Mesenchymal stem cell (in vitro differentiated cells and primary cell): ENCODE measurements around the gene MALRD1.
"Not testable (repeated sequence)": the region's sequence is repeated elsewhere in the genome, so short reads cannot be mapped to it uniquely, and the experiment has no call there.

Experiments used
- DNase-seq: peaks from one replicate; pipeline ENCODE4 v3.0.0-alpha.2; 2013
- H2AFZ ChIP-seq: one replicate; pipeline ENCODE4 v1.6.1; 2013; ENCODE audit warnings: low read depth, mild to moderate bottlenecking, control low read depth, inconsistent platforms, low read length, moderate library complexity
- H2AK5ac ChIP-seq: 2 replicates; pipeline ENCODE4 v1.6.1; 2013; ENCODE audit warnings: low read length, moderate library complexity, mild to moderate bottlenecking, inconsistent platforms; ENCODE audit not compliant: severe bottlenecking
- H2BK120ac ChIP-seq: one replicate; pipeline ENCODE4 v1.6.1; 2013; ENCODE audit warnings: low read depth, mild to moderate bottlenecking, inconsistent platforms, low read length, moderate library complexity
- H2BK12ac ChIP-seq, 2 experiments: one replicate each; pipeline ENCODE4 v1.6.1; 2013; ENCODE audit warnings: inconsistent platforms in 2 of 2, low read length in 2 of 2, mild to moderate bottlenecking in 2 of 2, moderate library complexity in 2 of 2, control low read depth in 1 of 2
- H2BK15ac ChIP-seq: one replicate; pipeline ENCODE4 v1.6.1; 2013; ENCODE audit warnings: mild to moderate bottlenecking, low read depth, inconsistent platforms; ENCODE audit not compliant: poor library complexity, severe bottlenecking
- H2BK5ac ChIP-seq: 2 replicates; pipeline ENCODE4 v1.6.1; 2013; ENCODE audit warnings: low read depth, mild to moderate bottlenecking, low read length, control low read depth, inconsistent platforms; ENCODE audit not compliant: poor library complexity, severe bottlenecking
- H3K14ac ChIP-seq, 2 experiments: one replicate each; pipeline ENCODE4 v1.6.1; 2013; ENCODE audit warnings: inconsistent platforms in 2 of 2, low read length in 2 of 2, control low read depth in 1 of 2, mild to moderate bottlenecking in 1 of 2, moderate library complexity in 1 of 2
- H3K18ac ChIP-seq, 2 experiments: one replicate each; pipeline ENCODE4 v1.6.1; 2013; ENCODE audit warnings: inconsistent platforms in 2 of 2, low read length in 2 of 2, control low read depth in 1 of 2, low read depth in 1 of 2, mild to moderate bottlenecking in 1 of 2
- H3K23ac ChIP-seq, 2 experiments: one replicate each; pipeline ENCODE4 v1.6.1; 2013; ENCODE audit warnings: inconsistent platforms in 2 of 2, low read length in 2 of 2, mild to moderate bottlenecking in 2 of 2, moderate library complexity in 2 of 2, control low read depth in 1 of 2
- H3K27ac ChIP-seq: 2 replicates; pipeline ENCODE4 v1.5.1; 2013; ENCODE audit warnings: mild to moderate bottlenecking, moderate library complexity, low read length, control low read depth, inconsistent platforms; ENCODE audit not compliant: poor library complexity, severe bottlenecking
- H3K27me3 ChIP-seq, 2 experiments: 2 replicates each; pipeline versions ENCODE4 v1.6.1 to v1.7.0; 2013; ENCODE audit warnings: low read length in 2 of 2, mild to moderate bottlenecking in 2 of 2, moderate library complexity in 2 of 2, control low read depth in 1 of 2, inconsistent platforms in 1 of 2; ENCODE audit not compliant: control insufficient read depth in 1 of 2, insufficient read depth in 1 of 2
- H3K36me3 ChIP-seq, 2 experiments: 2 replicates each; pipeline versions ENCODE4 v1.6.1 to v1.7.0; 2013; ENCODE audit warnings: low read length in 2 of 2, control low read depth in 1 of 2, inconsistent platforms in 1 of 2, low read depth in 1 of 2, mild to moderate bottlenecking in 1 of 2; ENCODE audit not compliant: insufficient read depth in 2 of 2, control insufficient read depth in 1 of 2
- H3K4ac ChIP-seq, 2 experiments: one replicate each; pipeline ENCODE4 v1.6.1; 2013; ENCODE audit warnings: inconsistent platforms in 2 of 2, low read length in 2 of 2, mild to moderate bottlenecking in 2 of 2, moderate library complexity in 2 of 2, control low read depth in 1 of 2, low read depth in 1 of 2
- H3K4me1 ChIP-seq: 2 replicates; pipeline ENCODE4 v1.6.1; 2013; ENCODE audit warnings: low read depth, low read length, control low read depth; ENCODE audit not compliant: control insufficient read depth, insufficient read depth
- H3K4me2 ChIP-seq: 2 replicates; pipeline ENCODE4 v1.6.1; 2013; ENCODE audit warnings: low read length, mild to moderate bottlenecking, inconsistent platforms; ENCODE audit not compliant: poor library complexity, severe bottlenecking
- H3K4me3 ChIP-seq, 2 experiments: 2 replicates each; pipeline versions ENCODE4 v1.5.1 to v1.7.0; 2013; ENCODE audit warnings: low read length in 2 of 2, mild to moderate bottlenecking in 2 of 2, control low read depth in 1 of 2, low read depth in 1 of 2; ENCODE audit not compliant: insufficient read depth in 1 of 2
- H3K79me1 ChIP-seq: replicated peaks from 2 replicates; pipeline ENCODE4 v1.6.1; 2013; ENCODE audit warnings: mild to moderate bottlenecking, control low read depth, low read length, inconsistent platforms; ENCODE audit not compliant: poor library complexity, severe bottlenecking
- H3K9ac ChIP-seq: 2 replicates; pipeline ENCODE4 v1.7.0; 2013; ENCODE audit warnings: mild to moderate bottlenecking, low read length, moderate library complexity
- H3K9me3 ChIP-seq: 2 replicates; pipeline ENCODE4 v1.7.0; 2013; ENCODE audit warnings: mild to moderate bottlenecking, low read length; ENCODE audit not compliant: control insufficient read depth
- H4K8ac ChIP-seq: one replicate; pipeline ENCODE4 v1.6.1; 2013; ENCODE audit warnings: inconsistent platforms, mild to moderate bottlenecking, low read length, moderate library complexity
- H4K91ac ChIP-seq: one replicate; pipeline ENCODE4 v1.6.1; 2013; ENCODE audit warnings: mild to moderate bottlenecking, low read length, inconsistent platforms
- WGBS: methylation state at CpG from one replicate; pipeline ENCODE4 v1.1.7; 2013; ENCODE audit warnings: mixed read lengths; 5-methylcytosine and 5-hydroxymethylcytosine counted together

Gene MALRD1

DNA sequence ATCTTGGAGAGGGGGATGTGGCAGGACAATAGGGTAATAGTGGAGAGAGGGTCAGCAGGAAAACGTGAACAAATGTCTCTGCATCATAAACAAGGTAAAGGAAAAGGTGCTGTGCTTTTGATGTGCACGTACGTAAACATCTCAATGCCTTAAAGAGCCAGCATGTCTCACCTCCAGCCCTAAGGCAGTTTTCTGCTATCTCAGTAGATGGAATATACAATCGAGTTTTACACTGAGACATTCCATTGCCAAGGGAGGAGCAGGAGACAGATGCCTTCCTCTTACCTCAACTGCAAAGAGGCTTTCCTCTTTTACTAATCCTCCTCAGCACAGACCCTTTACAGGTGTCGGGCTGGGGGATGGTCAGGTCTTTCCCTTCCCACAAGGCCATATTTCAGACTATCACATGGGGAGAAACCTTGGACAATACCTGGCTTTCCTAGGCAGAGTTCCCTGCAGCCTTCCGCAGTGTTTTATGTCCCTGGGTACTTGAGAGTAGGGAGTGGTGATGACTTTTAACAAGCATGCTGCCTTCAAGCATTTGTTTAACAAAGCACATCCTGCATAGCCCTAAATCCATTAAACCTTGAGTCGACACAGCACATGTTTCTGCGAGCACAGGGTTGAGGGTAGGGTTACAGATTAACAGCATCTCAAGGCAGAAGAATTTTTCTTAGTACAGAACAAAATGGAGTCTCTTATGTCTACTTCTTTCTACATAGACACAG is 461.6 kb downstream of the MALRD1 start:
- H3K36me3 ChIP-seq, H2BK5ac ChIP-seq, H3K79me1 ChIP-seq, H2AK5ac ChIP-seq, H2BK12ac ChIP-seq, H3K27ac ChIP-seq, H3K4me1 ChIP-seq, H3K4ac ChIP-seq, H3K4me2 ChIP-seq, DNase-seq, H2BK15ac ChIP-seq, H4K8ac ChIP-seq, H3K27me3 ChIP-seq, H3K9ac ChIP-seq, H3K23ac ChIP-seq, H3K4me3 ChIP-seq, H2BK120ac ChIP-seq, H3K18ac ChIP-seq, H2AFZ ChIP-seq, H3K9me3 ChIP-seq, H3K14ac ChIP-seq, H4K91ac ChIP-seq: not testable (repeated sequence)
- WGBS = 71% methylated on average over 5 of the region's 8 CpGs

DNA sequence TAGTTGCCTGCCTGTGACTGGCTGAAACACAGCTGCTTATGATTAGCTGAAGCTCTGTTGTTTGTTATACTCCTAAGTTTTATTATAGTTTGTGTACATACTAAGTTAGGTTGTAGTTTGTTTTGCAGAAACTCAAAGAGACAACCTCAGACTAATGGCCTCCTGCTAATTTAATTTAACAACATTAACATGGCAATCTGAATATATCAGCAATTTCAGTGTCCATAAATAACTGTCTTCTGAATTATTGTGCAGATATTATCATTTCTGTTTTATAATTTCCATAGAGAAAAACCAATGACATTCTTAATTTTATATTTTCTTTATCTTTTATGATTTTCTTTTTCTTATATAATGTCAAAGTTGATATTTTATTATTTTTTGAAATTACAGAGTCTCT is 469.5 kb downstream of the MALRD1 start:
- H4K8ac ChIP-seq = no peak overlapping the region
- H3K4me2 ChIP-seq = no peak overlapping the region

DNA sequence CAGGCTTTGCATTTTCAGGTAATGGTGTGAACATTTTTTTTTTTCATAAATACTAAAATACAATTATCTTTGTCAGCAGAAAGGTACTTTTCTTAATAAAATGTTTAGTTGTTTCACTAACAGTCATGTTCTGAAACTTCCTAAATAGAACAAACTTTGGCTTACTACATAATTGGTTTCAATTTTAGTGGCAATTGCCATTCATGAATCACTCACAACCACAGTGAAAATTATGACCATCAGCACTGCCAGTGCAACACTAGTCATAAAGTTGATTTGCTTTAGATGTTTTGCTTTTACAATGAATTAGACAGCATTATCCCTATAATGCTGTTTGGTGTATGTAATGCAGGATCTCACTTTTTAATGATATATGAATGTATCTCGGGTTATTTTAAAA is 470.0 kb downstream of the MALRD1 start:
- no peak overlapping the region for H3K9ac ChIP-seq
- WGBS = no CpG with 5 or more reads among the region's 1 CpG
- no peak overlapping the region for H2BK12ac ChIP-seq
- no peak overlapping the region for H3K4me3 ChIP-seq
- H3K27ac ChIP-seq = no peak overlapping the region
- no peak overlapping the region for H4K8ac ChIP-seq
- no peak overlapping the region for H3K18ac ChIP-seq
- H3K4me1 ChIP-seq = no peaks in the 10 kb centered on the region
- H2BK120ac ChIP-seq = no peak overlapping the region
- H2AFZ ChIP-seq = no peak overlapping the region
- no peak overlapping the region for H3K23ac ChIP-seq
- H3K9me3 ChIP-seq = no peaks in the 10 kb centered on the region
- no peak overlapping the region for H2BK5ac ChIP-seq
- no peaks in the 10 kb centered on the region for H3K79me1 ChIP-seq
- H2AK5ac ChIP-seq = no peak overlapping the region
- H3K4me2 ChIP-seq = no peak overlapping the region
- no peaks in the 10 kb centered on the region for H3K27me3 ChIP-seq
- H4K91ac ChIP-seq = no peak overlapping the region
- H2BK15ac ChIP-seq = no peak overlapping the region
- H3K36me3 ChIP-seq = no peaks in the 10 kb centered on the region
- H3K14ac ChIP-seq = no peak overlapping the region
- no peak for DNase-seq
- H3K4ac ChIP-seq = no peak overlapping the region

More for the DNA sequence above, 469.5 kb downstream of the MALRD1 start:
- no peak overlapping the region for H2BK12ac ChIP-seq
- no peak overlapping the region for H4K91ac ChIP-seq
- no peak overlapping the region for H3K4ac ChIP-seq
- H3K27ac ChIP-seq = no peak overlapping the region
- no peak overlapping the region for H2AFZ ChIP-seq
- H2BK120ac ChIP-seq = no peak overlapping the region
- DNase-seq = no peak
- no peaks in the 10 kb centered on the region for H3K36me3 ChIP-seq
- H3K4me1 ChIP-seq = no peaks in the 10 kb centered on the region
- no peak overlapping the region for H3K18ac ChIP-seq
- no peak overlapping the region for H2AK5ac ChIP-seq
- no peaks in the 10 kb centered on the region for H3K79me1 ChIP-seq
- no peak overlapping the region for H3K14ac ChIP-seq
- no peak overlapping the region for H3K9ac ChIP-seq
- no peaks in the 10 kb centered on the region for H3K9me3 ChIP-seq
- no peak overlapping the region for H3K23ac ChIP-seq
- no peaks in the 10 kb centered on the region for H3K27me3 ChIP-seq
- H3K4me3 ChIP-seq = no peak overlapping the region
- H2BK15ac ChIP-seq = no peak overlapping the region
- H2BK5ac ChIP-seq = no peak overlapping the region

DNA sequence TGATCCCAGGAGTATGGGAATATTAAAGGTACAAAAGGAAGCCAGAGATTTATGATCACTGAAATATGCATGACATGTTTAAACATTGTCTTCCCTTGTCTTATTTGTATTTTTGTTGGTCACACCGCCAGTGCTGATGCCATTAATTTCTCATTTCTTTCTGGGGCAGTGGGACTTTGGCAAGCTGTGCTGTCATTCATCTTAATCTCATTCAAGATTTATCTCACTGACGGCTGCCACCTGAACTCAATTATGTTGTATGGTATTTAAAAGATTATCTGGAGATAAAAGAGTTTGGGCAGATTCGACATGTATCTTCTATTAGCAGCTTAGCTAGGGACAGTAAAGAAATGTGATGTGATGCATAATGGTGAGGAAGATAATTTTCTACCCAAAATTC is 482.7 kb downstream of the MALRD1 start:
- Histone ChIP-seq H3K4me3 (no peak overlapping the region), H3K4me1 (no peaks in the 10 kb centered on the region), H2BK120ac (no peak overlapping the region), H3K4ac (no peak overlapping the region), H3K9ac (no peak overlapping the region), H3K36me3 (no peaks in the 10 kb centered on the region), H3K4me2 (no peak overlapping the region), H2AFZ (no peak overlapping the region), H3K9me3 (no peaks in the 10 kb centered on the region), H2BK15ac (no peak overlapping the region), H3K23ac (no peak overlapping the region), H3K14ac (no peak overlapping the region), H3K79me1 (no peaks in the 10 kb centered on the region), H2BK12ac (no peak overlapping the region), H3K18ac (no peak overlapping the region), H2AK5ac (no peak overlapping the region), H2BK5ac (no peak overlapping the region), H4K8ac (no peak overlapping the region), H4K91ac (no peak overlapping the region), H3K27ac (no peak overlapping the region), H3K27me3 (no peaks in the 10 kb centered on the region)
- no peak for DNase-seq
- WGBS = 67% methylated on average over 3 of the region's 3 CpGs
